ENCODE measurements around the gene LIN28B.
"Not testable (repeated sequence)": the region's sequence is repeated elsewhere in the genome, so short reads cannot be mapped to it uniquely, and the experiment has no call there.

LIN28B gene

GRCh38 chr6:105013459-105013858 lies 56.6 kb downstream of the LIN28B start:
- DNase-seq (ENCODE audit: low read depth, low spot score) = not testable (repeated sequence)

- DNase-seq (ENCODE audit: low read depth, low spot score) = no peak
Observed at GRCh38 chr6:105014448-105014847, 57.5 kb downstream of the LIN28B start.

DNA sequence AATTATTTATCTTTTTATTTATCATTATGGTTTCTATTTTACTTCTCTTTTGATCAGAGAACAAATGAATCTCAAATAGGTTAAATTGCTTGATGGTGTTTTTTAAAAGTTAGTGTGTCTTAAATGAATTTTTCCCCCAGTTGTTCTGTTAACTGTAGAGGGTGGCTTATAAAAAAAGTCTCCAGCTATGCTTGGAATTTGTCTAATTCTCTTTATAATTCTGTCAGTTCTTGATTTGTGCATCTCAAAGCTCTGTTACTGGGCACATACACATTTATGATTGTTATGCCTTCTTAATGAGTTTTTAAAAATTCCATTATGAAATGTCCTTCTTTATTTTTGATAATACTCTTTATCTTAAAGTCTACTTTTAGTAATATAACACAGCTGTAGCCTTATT lies 58.0 kb downstream of the LIN28B start:
- no peak for DNase-seq (ENCODE audit: low read depth, low spot score)

GRCh38 chr6:105015482-105015881 lies 58.6 kb downstream of the LIN28B start:
- DNase-seq (ENCODE audit: low read depth, low spot score) = no peak

DNA sequence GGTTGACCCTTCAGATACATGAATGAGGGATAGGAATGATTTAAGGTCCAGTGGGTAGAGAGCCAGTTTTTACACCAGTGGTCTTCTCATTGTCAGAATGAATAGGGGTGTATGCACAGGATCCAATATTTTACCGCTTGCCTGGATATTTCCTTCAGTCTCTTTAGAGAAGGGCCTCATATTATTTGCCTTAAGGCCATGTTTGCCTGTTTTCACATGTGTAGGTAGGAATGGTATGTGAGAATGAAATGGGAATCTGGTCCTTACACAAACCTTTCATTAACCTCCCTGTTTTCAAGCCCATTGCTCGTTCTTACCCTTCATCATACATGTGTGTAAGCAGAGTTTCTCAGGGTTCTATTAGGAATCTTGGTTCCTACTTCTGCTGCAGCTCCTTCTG lies 62.4 kb downstream of the LIN28B start:
- no peak for DNase-seq (ENCODE audit: low read depth, low spot score)

GRCh38 chr6:105021399-105021798 lies 64.5 kb downstream of the LIN28B start:
- DNase-seq (ENCODE audit: low read depth, low spot score) = no peak

DNA sequence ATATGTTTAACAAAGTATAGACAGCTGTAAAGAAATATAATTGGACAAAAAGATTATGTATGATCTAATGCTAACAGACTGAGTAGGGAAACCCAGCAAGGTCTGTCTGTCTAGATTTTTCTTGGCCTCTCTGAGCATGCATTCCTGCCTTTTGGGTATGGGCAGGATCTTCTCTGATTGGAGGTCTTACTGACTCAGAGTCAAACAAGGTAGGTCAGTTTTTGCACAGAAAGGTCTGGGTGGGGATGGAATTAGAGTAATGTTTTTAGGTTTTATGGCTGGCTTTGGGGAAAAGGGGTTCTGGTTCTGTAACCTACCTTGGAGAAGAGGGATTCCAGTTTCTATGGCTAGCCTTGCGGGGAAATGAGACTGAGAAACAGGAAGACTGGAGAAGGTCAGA lies 65.5 kb downstream of the LIN28B start:
- DNase-seq (ENCODE audit: low read depth, low spot score) = no peak

- DNase-seq (ENCODE audit: low read depth, low spot score) = no peak
Observed at GRCh38 chr6:105024803-105025202, 67.9 kb downstream of the LIN28B start.

- DNase-seq (ENCODE audit: low read depth, low spot score) = no peak
Observed at GRCh38 chr6:105028898-105029297, 72.0 kb downstream of the LIN28B start.

- no peak for DNase-seq (ENCODE audit: low read depth, low spot score)
Observed at GRCh38 chr6:105029581-105029980, 72.7 kb downstream of the LIN28B start.

DNA sequence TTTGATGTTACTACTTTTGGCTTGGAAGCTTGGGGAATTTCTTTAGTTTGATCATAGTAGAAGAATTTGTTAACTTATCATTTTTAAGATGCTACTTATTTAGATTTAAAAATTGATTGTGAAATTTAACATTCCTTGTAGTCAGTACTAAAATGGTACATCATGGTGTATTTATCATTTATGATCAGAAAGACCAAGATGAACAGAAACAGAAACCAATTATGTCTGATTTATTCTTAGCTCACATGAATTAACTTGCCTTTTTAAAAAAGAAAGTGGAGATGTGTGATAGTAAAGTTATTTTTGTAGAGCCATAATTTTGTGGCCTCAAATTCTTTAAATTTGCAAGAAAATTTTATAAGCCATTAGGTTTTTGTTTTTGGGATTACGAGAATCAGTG lies 77.6 kb downstream of the LIN28B start:
- no peak for DNase-seq (ENCODE audit: low read depth, low spot score)

- DNase-seq (ENCODE audit: low read depth, low spot score) = no peak
Observed at GRCh38 chr6:105035299-105035698, 78.4 kb downstream of the LIN28B start.

DNA sequence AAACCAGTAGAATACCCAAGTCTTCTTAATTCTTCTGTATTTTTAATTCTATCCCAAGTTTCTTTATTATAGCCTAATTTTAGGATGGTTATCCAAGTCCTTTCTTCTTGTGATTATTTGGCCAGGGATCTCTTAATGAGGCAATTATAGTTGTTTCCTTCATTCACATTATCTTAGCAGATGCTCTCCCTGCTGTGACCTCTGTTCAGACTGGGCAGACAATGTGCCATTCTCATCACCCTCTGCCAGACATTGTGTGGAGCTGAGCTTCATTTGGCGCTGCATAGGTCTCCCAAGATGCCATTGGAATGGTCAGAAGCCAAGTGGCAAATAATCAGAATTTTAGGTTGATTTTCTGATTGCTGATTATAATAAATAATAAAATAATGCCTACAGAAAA lies 79.4 kb downstream of the LIN28B start:
- no peak for DNase-seq (ENCODE audit: low read depth, low spot score)

DNA sequence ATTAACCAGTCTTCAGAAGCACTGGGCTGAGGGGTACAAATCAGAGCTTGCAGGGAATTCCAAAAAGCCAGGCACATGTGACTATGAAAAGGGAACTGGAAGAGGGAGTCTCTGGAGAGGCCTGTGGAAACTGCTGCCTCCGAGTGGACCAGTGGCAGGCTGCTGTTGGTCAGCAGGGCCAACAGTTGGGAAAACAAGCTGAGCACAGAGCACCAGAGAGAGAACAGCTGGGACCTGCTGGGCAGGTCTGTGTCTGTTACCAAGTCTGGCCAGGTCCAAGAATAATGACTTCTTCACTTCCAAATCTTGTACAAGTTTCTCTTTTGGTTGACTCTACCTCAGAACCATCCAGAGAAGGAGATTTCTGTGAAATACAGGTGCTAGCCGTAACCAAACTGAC lies 81.4 kb downstream of the LIN28B start:
- no peak for DNase-seq (ENCODE audit: low read depth, low spot score)

DNA sequence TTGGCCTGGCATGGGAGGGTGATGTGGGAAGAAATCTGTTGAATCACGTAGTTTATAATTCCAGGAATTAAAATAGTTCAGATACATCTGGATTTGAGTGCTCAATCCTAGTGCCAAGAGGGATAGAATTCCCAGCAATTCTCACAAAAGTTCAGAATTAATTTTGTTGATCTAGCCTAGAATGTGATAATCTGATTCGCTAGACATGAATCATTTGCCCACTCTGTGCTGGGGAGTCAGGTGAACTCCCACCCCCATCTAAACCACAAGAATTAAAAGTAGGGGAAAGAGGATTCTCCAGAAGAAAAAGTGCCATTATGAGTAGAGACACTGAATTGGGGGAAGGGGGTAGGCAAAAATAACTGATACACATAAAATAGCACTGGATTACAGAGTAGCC lies 85.0 kb downstream of the LIN28B start:
- no peak for DNase-seq (ENCODE audit: low read depth, low spot score)

DNA sequence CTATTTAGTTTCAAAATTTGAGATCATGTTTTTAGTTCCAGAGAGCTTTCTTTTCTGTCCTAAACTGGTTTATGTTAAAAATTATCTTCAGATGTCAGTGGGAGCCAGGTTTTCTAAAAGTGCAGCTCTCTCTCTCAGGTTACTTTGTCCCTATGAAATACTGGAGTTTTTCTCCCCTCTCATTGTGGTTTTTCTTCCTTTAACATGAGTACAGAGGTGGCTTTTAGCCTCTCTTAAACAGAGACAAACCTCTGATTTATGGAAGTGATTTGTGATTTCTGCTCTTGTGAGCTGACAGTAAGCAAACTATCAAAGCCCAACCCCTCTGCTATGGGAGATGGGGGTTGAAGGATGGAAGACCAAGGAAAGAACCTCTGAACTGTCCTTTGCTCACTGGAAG lies 85.7 kb downstream of the LIN28B start:
- DNase-seq (ENCODE audit: low read depth, low spot score) = no peak

GRCh38 chr6:105043979-105044378 lies 87.1 kb downstream of the LIN28B start:
- no peak for DNase-seq (ENCODE audit: low read depth, low spot score)

- no peak for DNase-seq (ENCODE audit: low read depth, low spot score)
Observed at GRCh38 chr6:105045526-105045925, 88.6 kb downstream of the LIN28B start.

DNA sequence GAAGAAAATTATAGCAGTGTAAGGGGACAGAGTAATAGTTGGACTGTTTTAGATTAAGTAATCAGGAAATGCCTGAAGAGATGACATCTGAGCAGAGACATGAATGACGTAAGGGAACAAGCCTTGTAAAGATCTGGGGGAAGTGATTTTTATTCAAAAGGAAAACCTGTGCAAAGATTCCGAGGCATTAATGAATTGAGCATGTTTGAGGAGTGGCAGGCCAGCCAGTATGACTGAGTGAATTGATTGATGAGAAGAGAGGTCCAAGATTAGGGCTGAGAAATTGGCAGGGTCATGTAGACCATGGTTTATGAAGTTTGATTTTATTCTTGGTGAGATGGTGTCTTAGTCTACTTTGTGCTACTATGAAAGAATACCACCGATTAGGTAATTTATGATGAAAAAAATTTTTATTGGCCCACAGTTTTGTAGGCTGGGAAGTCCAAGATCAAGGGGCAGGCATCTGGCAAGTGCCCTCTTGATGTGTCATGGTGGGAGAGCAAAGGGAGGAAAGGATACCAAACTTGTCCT lies 95.1 kb downstream of the LIN28B start:
- DNase-seq (ENCODE audit: low read depth, low spot score) = no peak

DNA sequence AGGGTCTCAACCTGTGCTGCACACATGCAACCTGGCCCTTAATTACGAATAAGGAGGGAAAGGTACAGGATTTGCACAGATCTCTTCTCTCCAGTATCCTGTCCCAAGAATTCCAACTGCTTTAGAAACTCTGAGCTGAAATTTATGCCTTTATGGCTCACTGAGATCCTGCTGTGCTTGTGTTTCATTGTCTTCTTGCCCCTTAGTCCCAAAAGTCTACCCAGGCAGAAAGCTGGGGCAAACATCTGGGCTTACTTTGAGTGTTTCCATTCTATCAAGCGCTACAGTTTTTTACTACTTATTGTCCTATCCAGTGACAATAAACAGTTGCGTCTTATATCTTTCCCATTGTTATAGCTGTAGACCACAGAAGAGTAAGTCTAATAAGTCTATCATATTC lies 99.7 kb downstream of the LIN28B start:
- DNase-seq (ENCODE audit: low read depth, low spot score) = no peak

GRCh38 chr6:105057160-105057559 lies 100.3 kb downstream of the LIN28B start:
- no peak for DNase-seq (ENCODE audit: low read depth, low spot score)

- DNase-seq (ENCODE audit: low read depth, low spot score) = no peak
Observed at GRCh38 chr6:105058316-105058715, 101.4 kb downstream of the LIN28B start.

DNA sequence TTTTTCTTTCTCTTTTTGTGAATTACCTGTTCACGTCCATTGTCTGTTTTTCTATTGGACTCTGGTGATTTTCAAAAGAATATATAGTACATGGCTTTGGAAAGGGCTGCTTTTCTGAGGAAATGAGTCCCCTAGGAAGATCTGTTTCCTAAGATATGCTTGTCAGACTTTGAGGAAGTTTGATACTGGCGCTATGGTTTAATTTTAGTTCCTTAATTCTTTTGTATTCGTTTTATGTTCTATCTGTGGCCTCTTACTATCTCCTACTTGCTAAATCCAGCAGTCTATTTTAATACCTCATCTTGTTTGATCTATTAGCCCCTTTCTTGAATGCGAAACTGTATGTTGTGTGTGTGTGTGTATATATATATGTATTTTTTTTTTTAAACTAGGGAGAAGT lies 101.9 kb downstream of the LIN28B start:
- DNase-seq (ENCODE audit: low read depth, low spot score) = no peak

GRCh38 chr6:105066233-105066632 lies 109.3 kb downstream of the LIN28B start:
- no peak for DNase-seq (ENCODE audit: low read depth, low spot score)

DNA sequence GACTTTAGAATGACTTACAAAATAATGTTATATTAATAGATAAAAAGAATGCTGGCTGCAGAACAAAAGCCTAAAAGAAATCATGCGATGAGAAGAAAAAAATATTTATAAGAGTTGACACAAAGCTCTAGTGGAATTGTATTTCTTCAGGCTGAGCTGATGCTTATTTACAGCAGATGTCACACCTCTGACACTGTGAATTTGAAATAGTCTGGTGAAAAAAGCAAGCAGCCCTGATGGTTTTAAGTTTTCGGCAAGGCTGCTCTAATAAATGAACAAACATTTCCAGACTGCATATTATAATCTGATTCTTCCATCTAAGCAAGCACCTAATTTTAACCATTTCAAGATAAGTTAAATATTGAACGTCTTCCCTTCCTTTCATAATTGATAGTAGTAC lies 109.9 kb downstream of the LIN28B start:
- no peak for DNase-seq (ENCODE audit: low read depth, low spot score)
